ENCODE measurements around the gene ADAMTS17.

ADAMTS17 gene

DNA sequence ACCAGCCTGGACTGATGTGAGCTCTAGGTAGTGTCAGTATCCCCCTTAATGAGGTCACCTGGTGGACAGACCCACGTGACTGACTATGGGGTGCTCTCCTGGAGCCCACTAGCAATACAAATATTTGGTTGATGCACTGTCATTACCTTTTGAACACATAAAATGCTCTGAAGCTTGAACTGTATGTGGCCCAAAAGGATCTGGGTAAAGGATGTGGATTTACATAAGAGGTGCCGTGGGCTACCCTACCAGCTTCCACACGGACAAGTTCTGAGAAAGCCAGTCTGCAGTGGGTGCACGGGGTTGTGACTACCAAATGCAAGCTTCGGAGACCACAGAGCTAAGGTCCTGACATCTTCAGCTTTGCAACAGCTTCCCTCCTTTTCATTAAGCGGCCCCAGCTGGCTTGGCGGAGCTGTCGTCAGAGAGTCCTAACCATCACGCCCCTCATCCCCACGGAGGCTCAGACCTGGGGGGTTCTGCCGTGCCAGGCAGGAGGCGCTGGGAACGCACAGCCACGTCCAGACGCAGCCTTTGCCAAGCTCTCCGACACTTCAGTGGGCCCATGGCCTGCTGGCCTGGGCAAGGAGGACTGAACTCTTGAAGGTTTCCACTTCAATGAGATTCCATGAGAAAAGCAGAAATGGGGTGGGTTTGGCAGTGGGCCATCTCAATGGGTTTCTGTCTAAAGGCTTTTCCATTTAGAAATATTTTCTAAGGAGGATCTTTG is 228.3 kb downstream of the ADAMTS17 start:
- DNase-seq (ENCODE audit: low read depth): no peak
- no peak overlapping the region for H3K4me3 ChIP-seq (ENCODE audit: low read depth, low read length)
- TF ChIP-seq, protein P1, sequence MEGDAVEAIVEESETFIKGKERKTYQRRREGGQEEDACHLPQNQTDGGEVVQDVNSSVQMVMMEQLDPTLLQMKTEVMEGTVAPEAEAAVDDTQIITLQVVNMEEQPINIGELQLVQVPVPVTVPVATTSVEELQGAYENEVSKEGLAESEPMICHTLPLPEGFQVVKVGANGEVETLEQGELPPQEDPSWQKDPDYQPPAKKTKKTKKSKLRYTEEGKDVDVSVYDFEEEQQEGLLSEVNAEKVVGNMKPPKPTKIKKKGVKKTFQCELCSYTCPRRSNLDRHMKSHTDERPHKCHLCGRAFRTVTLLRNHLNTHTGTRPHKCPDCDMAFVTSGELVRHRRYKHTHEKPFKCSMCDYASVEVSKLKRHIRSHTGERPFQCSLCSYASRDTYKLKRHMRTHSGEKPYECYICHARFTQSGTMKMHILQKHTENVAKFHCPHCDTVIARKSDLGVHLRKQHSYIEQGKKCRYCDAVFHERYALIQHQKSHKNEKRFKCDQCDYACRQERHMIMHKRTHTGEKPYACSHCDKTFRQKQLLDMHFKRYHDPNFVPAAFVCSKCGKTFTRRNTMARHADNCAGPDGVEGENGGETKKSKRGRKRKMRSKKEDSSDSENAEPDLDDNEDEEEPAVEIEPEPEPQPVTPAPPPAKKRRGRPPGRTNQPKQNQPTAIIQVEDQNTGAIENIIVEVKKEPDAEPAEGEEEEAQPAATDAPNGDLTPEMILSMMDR (IDR thresholded peaks at IDR 0.05; ENCODE audit: control insufficient read depth, extremely low read depth, insufficient read depth): no peak

- TF ChIP-seq, protein P1 (IDR thresholded peaks at IDR 0.05; ENCODE audit: control insufficient read depth, extremely low read depth, insufficient read depth): no peak
- no peak overlapping the region for H3K4me3 ChIP-seq (ENCODE audit: low read depth, low read length)
- DNase-seq (ENCODE audit: low read depth): no peak
These were observed 229.0 kb downstream of the ADAMTS17 start for GRCh38 chr15:100112636-100113305.

GRCh38 chr15:100112061-100112420 is 229.7 kb downstream of the ADAMTS17 start:
- no peak for DNase-seq (ENCODE audit: low read depth)
- H3K4me3 ChIP-seq (ENCODE audit: low read depth, low read length): no peak overlapping the region
- TF ChIP-seq, protein P1 (IDR thresholded peaks at IDR 0.05; ENCODE audit: control insufficient read depth, extremely low read depth, insufficient read depth): no peak

DNA sequence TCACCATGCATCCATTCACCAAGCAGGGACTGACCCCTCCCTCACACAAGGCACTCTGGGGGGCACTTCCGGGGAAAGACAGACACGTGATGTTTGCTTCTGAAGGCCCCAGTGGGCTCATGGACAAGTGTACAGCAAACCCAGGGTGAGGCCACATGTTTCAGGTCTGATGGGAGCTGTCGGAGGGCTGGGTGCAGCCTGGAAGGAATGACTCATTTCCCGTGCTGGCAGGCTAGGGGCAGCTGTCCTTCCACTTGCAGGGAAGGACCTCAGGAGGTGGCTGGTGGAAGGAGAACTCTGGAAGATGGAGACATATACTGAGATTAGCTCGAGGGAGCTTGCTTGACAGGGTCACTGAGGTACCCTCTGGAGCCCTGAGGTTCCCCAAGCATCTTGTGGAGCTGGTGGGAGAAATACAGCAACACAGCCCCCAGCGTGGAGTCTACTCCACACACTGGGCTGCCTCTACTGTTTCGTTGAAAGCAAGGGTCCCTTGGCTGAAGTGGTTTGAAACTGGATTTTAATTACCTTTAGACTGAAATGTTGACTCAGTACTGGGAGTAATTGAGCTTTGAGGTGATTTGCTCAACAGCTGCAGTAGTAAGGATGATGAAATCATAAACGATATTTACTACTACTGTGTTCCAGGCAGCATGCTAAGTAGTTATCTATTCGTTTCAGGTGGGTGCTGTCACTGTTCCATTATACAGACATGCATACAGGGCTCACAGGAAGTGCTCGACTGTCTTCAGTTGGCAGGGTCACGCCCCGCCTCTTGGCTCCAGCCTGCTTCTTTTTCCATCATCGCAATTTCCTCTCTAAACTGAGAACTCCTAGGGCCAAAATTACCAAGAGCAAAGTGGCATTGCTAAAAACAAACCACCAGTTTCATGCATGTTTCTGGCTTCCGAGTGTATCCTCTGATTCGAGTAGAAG is 230.4 kb downstream of the ADAMTS17 start:
- TF ChIP-seq, protein P1 (IDR thresholded peaks at IDR 0.05; ENCODE audit: control insufficient read depth, extremely low read depth, insufficient read depth): no peak
- no peak for DNase-seq (ENCODE audit: low read depth)
- no peak overlapping the region for H3K4me3 ChIP-seq (ENCODE audit: low read depth, low read length)

DNA sequence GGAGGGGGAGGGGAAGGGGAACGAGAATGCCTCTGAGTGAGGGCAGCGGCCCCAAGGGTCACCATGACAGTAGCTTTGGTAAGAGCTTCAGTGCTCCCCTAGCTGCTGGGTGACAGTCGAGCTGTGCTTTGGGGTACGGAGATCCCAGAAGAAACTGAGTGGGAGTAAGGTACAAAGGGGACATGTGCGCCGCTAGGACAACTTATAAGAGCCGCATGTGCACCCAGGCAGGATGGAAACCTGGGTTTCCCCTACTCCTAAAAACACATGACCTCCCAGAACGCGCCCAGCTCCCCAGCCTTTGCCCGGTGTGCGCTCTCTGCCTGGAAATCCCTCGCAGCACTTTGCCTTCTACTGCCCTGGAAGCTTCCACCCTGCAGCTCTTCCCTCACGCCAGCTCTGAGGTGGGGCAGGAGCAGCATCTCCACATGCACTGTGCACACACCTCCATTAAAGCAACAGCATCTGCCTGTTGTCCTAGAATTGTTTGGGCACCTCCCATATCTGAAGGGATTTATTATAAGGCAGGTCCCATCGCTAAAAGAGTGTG is 232.2 kb downstream of the ADAMTS17 start:
- TF ChIP-seq, protein P1 (IDR thresholded peaks at IDR 0.05; ENCODE audit: control insufficient read depth, extremely low read depth, insufficient read depth): no peak
- H3K4me3 ChIP-seq (ENCODE audit: low read depth, low read length): no peak overlapping the region
- no peak for DNase-seq (ENCODE audit: low read depth)

DNA sequence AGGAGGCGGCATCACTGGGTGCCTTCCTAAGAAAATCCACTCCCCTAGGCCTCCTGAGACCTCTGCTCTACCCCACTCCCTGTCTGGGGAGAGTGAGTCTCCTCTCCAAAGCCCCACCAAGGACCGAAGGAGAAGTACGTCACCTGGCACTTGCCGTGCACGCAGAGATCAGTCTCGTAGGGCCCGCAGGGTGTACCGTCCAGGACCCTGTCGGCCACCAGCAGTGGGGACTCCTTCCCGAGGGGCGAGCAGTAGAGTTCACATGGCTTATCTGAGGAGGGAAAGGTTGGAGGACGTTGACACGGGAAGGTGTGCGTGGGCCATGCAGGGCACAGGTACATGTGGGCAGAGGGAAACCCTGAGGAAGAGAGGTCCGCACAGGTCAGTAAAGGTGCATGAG is 232.9 kb downstream of the ADAMTS17 start:
- TF ChIP-seq, protein P1 (IDR thresholded peaks at IDR 0.05; ENCODE audit: control insufficient read depth, extremely low read depth, insufficient read depth): no peak
- no peak for DNase-seq (ENCODE audit: low read depth)
- no peak overlapping the region for H3K4me3 ChIP-seq (ENCODE audit: low read depth, low read length)
